Glutamatergic neuron (in vitro differentiated cells): Measurements from ENCODE around the gene INTS7. TPM values are rescaled to one million over a fixed set of nuclear protein-coding genes. Genes with fewer than 3 reads are reported as not detected.
"Not testable (repeated sequence)": the region's sequence is repeated elsewhere in the genome, so short reads cannot be mapped to it uniquely, and the experiment has no call there.

Source experiments
- DNase-seq: peaks from one replicate; pipeline ENCODE4 v3.0.0; 2022
- H3K27ac Mint-ChIP-seq: one replicate; pipeline ENCODE4 v1.8.0; 2020; ENCODE audit warnings: mild to moderate bottlenecking, mixed read lengths, inconsistent platforms; ENCODE audit not compliant: unreplicated experiment
- H3K27me3 Mint-ChIP-seq: one replicate; pipeline ENCODE4 v1.8.0; 2020; ENCODE audit warnings: mild to moderate bottlenecking, moderate library complexity, mixed read lengths, inconsistent platforms; ENCODE audit not compliant: unreplicated experiment
- H3K36me3 Mint-ChIP-seq: one replicate; pipeline ENCODE4 v1.8.0; 2020; ENCODE audit warnings: mild to moderate bottlenecking, mixed read lengths, inconsistent platforms; ENCODE audit not compliant: unreplicated experiment
- H3K4me1 Mint-ChIP-seq: one replicate; pipeline ENCODE4 v1.8.0; 2020; ENCODE audit warnings: mild to moderate bottlenecking, low read depth, mixed read lengths, inconsistent platforms; ENCODE audit not compliant: unreplicated experiment
- H3K4me3 Mint-ChIP-seq: one replicate; pipeline ENCODE4 v1.8.0; 2020; ENCODE audit warnings: mild to moderate bottlenecking, mixed read lengths, inconsistent platforms; ENCODE audit not compliant: unreplicated experiment
- H3K9me3 Mint-ChIP-seq: one replicate; pipeline ENCODE4 v1.8.0; 2020; ENCODE audit warnings: mild to moderate bottlenecking, moderate library complexity, mixed read lengths, inconsistent platforms; ENCODE audit not compliant: unreplicated experiment
- CTCF ChIP-seq: fragments of 200-600 bp; sonication (generic); IDR thresholded peaks from one replicate; pipeline ENCODE4 v1.5.0; 2021; ENCODE audit not compliant: partially characterized antibody, unreplicated experiment
- total RNA-seq: library from RNA; stranded (reverse); fragmentation: NEBNext Ultra II Directional; extraction: Animal tissue kit (Norgen Biotek cat#: 25700); gene quantifications from one replicate; pipeline ENCODE4 v1.2.1, GENCODE V29; 2021; ENCODE audit not compliant: unreplicated experiment

INTS7 gene
- total RNA-seq, 1 donor from 2014 or later: 17.6 TPM

DNA sequence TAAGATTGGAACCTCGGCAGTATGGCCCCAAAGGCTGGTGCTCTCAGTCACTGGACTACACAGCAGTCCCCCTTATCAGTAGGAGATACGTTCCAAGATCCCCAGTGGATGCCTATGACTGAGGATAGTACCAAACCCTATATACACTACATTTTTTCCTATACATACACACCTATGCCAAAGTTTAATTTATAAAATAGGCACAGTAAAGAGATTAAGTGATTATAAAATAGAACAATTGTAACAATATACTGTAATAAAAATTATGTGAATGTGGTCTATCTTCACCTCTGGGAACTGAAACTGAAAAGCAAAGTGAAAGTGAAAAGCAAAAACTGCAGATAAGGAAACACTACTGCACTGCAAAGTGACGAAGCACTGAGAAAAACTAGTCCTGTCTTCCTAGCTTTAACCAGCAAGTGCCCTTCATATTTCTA is 96.8 kb downstream of the INTS7 start:
- Mint-ChIP-seq H3K4me3 (no peak overlapping the region), H3K27ac (no peak overlapping the region), H3K27me3 (no peaks in the 10 kb centered on the region), H3K4me1 (peaks cover 11% of the 10 kb centered on the region), H3K9me3 (no peaks in the 10 kb centered on the region), H3K36me3 (no peaks in the 10 kb centered on the region)
- DNase-seq: no peak
- no peak for TF ChIP-seq CTCF

- H3K4me1 Mint-ChIP-seq: peaks cover 19% of the 10 kb centered on the region
- DNase-seq, H3K4me3 Mint-ChIP-seq, H3K9me3 Mint-ChIP-seq, H3K27me3 Mint-ChIP-seq, H3K36me3 Mint-ChIP-seq, H3K27ac Mint-ChIP-seq: not testable (repeated sequence)
These were observed 97.9 kb downstream of the INTS7 start for GRCh38 chr1:211937422-211937821.

GRCh38 chr1:211935448-211935970 is 99.8 kb downstream of the INTS7 start:
- TF ChIP-seq CTCF: no peak
- Mint-ChIP-seq H3K9me3 (no peaks in the 10 kb centered on the region), H3K36me3 (no peaks in the 10 kb centered on the region), H3K4me3 (no peak overlapping the region), H3K4me1 (peaks cover 21% of the 10 kb centered on the region), H3K27me3 (no peaks in the 10 kb centered on the region), H3K27ac (no peak overlapping the region)
- DNase-seq: no peak

DNA sequence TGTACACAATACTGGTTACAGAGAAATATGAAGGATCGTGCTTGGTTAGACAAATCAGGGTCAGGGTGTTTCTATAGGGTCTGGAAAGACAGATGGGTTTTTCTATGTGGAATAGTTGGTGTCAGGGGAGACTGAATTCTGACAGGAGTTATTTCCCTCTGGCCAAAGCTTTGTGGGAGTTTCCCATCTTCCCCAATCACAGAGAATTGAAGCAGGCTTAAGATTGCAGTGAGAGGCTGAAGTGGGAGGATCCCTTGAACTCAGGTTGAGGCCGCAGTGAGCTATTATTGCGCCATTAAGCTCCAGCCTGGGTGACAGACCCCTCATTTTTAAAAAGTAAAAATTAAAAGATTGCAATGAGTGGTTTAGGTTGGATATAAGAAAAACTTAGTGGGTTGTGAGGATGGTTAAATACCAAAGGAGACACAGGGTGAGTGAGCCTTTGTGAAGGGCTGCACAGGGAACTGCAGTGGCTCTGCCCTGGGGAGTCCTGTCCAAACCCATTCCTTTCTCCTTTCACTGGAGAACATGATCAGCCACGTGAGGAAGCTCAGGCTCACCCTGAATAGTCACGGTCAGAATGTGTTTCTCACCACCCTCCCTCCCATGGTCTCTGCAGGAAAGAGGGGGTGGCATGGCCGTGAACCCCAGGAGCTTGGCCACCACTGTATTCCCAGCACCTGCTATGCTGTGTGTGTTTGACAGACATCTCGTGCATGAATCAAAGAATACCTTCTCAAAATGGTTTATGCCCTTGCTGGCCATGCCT is 101.2 kb downstream of the INTS7 start:
- H3K9me3 Mint-ChIP-seq: no peaks in the 10 kb centered on the region
- H3K27ac Mint-ChIP-seq: peak overlapping the region; percentile 17
- H3K4me1 Mint-ChIP-seq: peaks cover 24% of the 10 kb centered on the region
- H3K36me3 Mint-ChIP-seq: no peaks in the 10 kb centered on the region
- H3K27me3 Mint-ChIP-seq: peaks cover 1% of the 10 kb centered on the region
- no peak for DNase-seq
- TF ChIP-seq CTCF: no peak
- peak overlapping the region; percentile 5 for H3K4me3 Mint-ChIP-seq

GRCh38 chr1:211932933-211933254 is 102.5 kb downstream of the INTS7 start:
- Mint-ChIP-seq H3K27me3 (peaks cover 1% of the 10 kb centered on the region), H3K36me3 (no peaks in the 10 kb centered on the region), H3K9me3 (no peaks in the 10 kb centered on the region), H3K27ac (no peak overlapping the region), H3K4me3 (no peak overlapping the region), H3K4me1 (peaks cover 29% of the 10 kb centered on the region)
- no peak for DNase-seq
- no peak for TF ChIP-seq CTCF
